Mesothelial cell of epicardium (in vitro differentiated cells): Measurements from ENCODE around the gene PRKRIP1. TPM values are rescaled to one million over a fixed set of nuclear protein-coding genes. Genes with fewer than 3 reads are reported as not detected.

Experiments
- DNase-seq, 2 experiments: peaks; one replicate each; pipeline ENCODE4 v3.0.0; 2021; ENCODE audit warnings: low spot score in 2 of 2; ENCODE audit not compliant: unreplicated experiment in 2 of 2
- H3K27ac Mint-ChIP-seq: 2 replicates; pipeline ENCODE4 v1.8.0; 2021; ENCODE audit warnings: mixed read lengths
- H3K27me3 Mint-ChIP-seq: 2 replicates; pipeline ENCODE4 v1.8.0; 2021; ENCODE audit warnings: low read depth, mixed read lengths
- H3K36me3 Mint-ChIP-seq: 2 replicates; pipeline ENCODE4 v1.8.0; 2021; ENCODE audit warnings: mixed read lengths
- H3K4me1 Mint-ChIP-seq: 2 replicates; pipeline ENCODE4 v1.8.0; 2021; ENCODE audit warnings: mixed read lengths
- H3K4me3 Mint-ChIP-seq: 2 replicates; pipeline ENCODE4 v1.8.0; 2021; ENCODE audit warnings: mild to moderate bottlenecking, moderate library complexity, mixed read lengths
- H3K9me3 Mint-ChIP-seq: 2 replicates; pipeline ENCODE4 v1.8.0; 2021; ENCODE audit warnings: mixed read lengths
- CTCF ChIP-seq: fragments of 200-600 bp; sonication (generic); IDR thresholded peaks from one replicate; pipeline ENCODE4 v1.5.0; 2021; ENCODE audit warnings: antibody characterized with exemption; ENCODE audit not compliant: unreplicated experiment
- total RNA-seq: library from RNA; stranded (reverse); gene quantifications from 3 replicates; pipeline ENCODE4 v1.2.1, GENCODE V29; 2021

PRKRIP1 gene
- total RNA-seq, 1 donor from 2014 or later, result 50.3 TPM

DNA sequence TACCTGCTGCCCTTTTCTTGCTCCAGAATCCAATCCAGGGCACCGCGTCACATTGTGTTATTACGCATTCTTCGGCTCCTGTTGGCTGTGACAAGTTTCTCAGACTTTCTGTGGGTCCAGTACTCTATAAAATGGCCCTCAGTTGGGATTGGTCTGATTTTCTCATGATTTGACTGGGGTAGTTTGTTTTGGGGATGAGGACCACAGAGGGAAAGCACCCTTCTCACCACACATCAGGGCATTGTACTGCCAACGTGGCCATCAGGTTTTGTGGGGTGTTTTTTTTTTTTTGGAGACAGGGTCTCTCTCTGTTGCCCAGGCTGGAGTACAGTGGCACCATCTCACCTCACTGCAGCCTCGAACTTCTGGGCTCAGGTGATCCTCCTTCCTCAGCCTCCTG lies 20.2 kb downstream of the PRKRIP1 start:
- no peaks in the 10 kb centered on the region for H3K27me3 Mint-ChIP-seq
- H3K9me3 Mint-ChIP-seq, result no peaks in the 10 kb centered on the region
- TF ChIP-seq CTCF, result no peak

DNA sequence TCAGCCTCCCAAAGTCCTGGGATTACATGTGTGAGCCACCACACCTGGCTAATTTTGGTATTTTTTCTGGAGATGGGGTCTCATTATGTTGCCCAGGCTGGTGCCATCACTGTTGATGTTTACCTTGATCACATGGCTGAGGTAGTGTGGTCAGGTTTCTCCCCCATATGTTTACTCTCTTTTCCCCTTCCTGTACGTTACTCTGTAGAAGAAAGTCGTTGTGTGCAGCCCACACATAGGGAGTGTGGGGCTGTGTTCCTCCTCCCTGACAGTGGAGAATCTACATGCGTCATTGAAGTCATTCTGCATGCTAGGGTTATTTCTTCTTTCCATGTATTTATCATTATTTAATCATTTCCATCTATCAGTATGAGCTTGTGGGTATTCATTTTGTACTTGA lies 20.9 kb downstream of the PRKRIP1 start:
- Mint-ChIP-seq H3K4me3 (no peak overlapping the region), H3K36me3 (peaks cover 42% of the 10 kb centered on the region), H3K4me1 (no peaks in the 10 kb centered on the region), H3K27ac (no peak overlapping the region), H3K9me3 (no peaks in the 10 kb centered on the region), H3K27me3 (no peaks in the 10 kb centered on the region)
- no peak for TF ChIP-seq CTCF
- DNase-seq, result no peak

More for the DNA sequence above, 20.2 kb downstream of the PRKRIP1 start:
- no peak overlapping the region for H3K4me3 Mint-ChIP-seq
- no peak overlapping the region for H3K27ac Mint-ChIP-seq
- no peak for DNase-seq
- peaks cover 46% of the 10 kb centered on the region for H3K36me3 Mint-ChIP-seq
- no peaks in the 10 kb centered on the region for H3K4me1 Mint-ChIP-seq

DNA sequence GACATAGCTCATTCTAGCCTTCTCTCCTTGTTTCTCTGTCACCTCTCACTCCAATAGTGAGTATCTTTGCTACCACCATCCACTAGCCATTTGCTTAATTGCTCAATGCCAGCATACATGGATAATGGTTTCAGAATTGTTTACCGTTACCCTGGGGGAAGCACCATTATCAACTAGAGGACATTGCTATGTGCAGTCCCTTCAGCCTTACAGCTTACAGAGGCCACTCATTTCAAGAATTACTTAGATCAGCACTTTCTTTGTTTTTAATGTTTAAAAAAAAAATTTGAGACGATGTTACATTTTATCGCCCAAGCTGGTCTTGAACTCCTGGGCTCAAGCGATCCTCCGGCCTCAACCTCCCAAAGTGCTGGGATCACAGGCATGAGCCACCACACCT lies 22.4 kb downstream of the PRKRIP1 start:
- H3K9me3 Mint-ChIP-seq, result no peaks in the 10 kb centered on the region
- no peak overlapping the region for H3K27ac Mint-ChIP-seq
- H3K4me3 Mint-ChIP-seq, result no peak overlapping the region
- H3K36me3 Mint-ChIP-seq, result peaks cover 41% of the 10 kb centered on the region
- no peaks in the 10 kb centered on the region for H3K27me3 Mint-ChIP-seq
- H3K4me1 Mint-ChIP-seq, result no peaks in the 10 kb centered on the region
- no peak for TF ChIP-seq CTCF
- no peak for DNase-seq

GRCh38 chr7:102421706-102422240 lies 25.6 kb downstream of the PRKRIP1 start:
- no peaks in the 10 kb centered on the region for H3K4me1 Mint-ChIP-seq
- no peak for TF ChIP-seq CTCF
- no peak for DNase-seq
- H3K36me3 Mint-ChIP-seq, result peaks cover 42% of the 10 kb centered on the region
- H3K4me3 Mint-ChIP-seq, result no peak overlapping the region
- no peak overlapping the region for H3K27ac Mint-ChIP-seq
- H3K9me3 Mint-ChIP-seq, result no peaks in the 10 kb centered on the region
- H3K27me3 Mint-ChIP-seq, result no peaks in the 10 kb centered on the region

GRCh38 chr7:102424129-102424551 lies 28.0 kb downstream of the PRKRIP1 start:
- no peak overlapping the region for H3K4me3 Mint-ChIP-seq
- TF ChIP-seq CTCF, result no peak
- H3K9me3 Mint-ChIP-seq, result no peaks in the 10 kb centered on the region
- no peaks in the 10 kb centered on the region for H3K27me3 Mint-ChIP-seq
- no peak overlapping the region for H3K27ac Mint-ChIP-seq
- H3K4me1 Mint-ChIP-seq, result no peaks in the 10 kb centered on the region
- no peak for DNase-seq
- H3K36me3 Mint-ChIP-seq, result peaks cover 37% of the 10 kb centered on the region

DNA sequence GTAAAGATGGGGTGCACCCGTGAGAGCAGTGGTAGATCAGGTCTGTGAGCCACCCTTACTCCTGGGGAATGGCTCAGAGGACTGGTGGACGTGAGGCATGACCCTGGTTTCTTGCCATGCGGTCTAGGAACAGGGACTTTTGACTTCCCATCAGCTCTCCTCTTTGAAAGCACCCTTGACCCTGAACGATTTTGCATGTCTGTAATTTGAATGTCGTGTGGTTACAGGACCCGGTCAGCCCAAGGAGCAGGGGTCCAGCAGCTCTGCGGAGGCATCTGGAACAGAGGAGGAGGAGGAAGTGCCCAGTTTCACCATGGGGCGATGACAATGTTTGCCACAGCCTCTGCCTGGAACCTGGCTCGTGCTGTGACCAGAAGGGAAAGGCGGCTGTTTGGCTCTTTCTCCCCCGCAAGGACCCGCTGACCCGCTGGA lies 28.6 kb downstream of the PRKRIP1 start:
- Mint-ChIP-seq H3K9me3 (no peaks in the 10 kb centered on the region), H3K36me3 (peaks cover 34% of the 10 kb centered on the region), H3K27ac (no peak overlapping the region), H3K4me1 (no peaks in the 10 kb centered on the region), H3K27me3 (no peaks in the 10 kb centered on the region), H3K4me3 (no peak overlapping the region)
- no peak for TF ChIP-seq CTCF
- DNase-seq, result no peak
